HG02970 (cell line): Measurements from ENCODE around the gene DTD1.

Experiments
- ATAC-seq: cut with Tn5 transposase; IDR thresholded peaks from one replicate; pipeline ENCODE4 v1.9.1; 2021; ENCODE audit warnings: mild to moderate bottlenecking, moderate library complexity, moderate number of reproducible peaks; ENCODE audit not compliant: unreplicated experiment, low FRiP score

DTD1 gene

GRCh38 chr20:18698735-18699380 is 111.0 kb downstream of the DTD1 start:
- no peak for ATAC-seq

GRCh38 chr20:18701969-18702368 is 114.1 kb downstream of the DTD1 start:
- no peak for ATAC-seq

- no peak for ATAC-seq
Observed at GRCh38 chr20:18702736-18703135, 114.9 kb downstream of the DTD1 start.

DNA sequence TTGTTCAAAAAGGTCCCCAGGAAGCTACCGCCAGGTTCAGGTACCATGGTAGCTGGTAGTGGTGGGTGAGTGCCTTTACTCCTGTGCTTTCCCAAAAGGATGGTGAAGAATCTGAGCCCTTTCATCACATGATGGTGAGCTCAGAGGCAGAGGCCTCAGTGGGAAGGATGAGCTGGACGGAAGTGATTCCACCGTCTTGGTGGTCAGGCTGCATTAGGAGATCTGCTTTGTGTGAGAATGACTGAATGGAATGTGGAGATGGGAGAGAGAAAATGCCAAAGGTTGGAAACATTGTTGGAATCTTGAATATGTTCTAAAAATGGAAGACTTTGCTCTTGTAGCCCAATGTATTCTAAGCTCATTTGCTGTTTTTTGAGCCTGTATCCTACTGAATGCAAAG is 117.6 kb downstream of the DTD1 start:
- ATAC-seq: no peak

GRCh38 chr20:18705910-18706309 is 118.1 kb downstream of the DTD1 start:
- no peak for ATAC-seq

DNA sequence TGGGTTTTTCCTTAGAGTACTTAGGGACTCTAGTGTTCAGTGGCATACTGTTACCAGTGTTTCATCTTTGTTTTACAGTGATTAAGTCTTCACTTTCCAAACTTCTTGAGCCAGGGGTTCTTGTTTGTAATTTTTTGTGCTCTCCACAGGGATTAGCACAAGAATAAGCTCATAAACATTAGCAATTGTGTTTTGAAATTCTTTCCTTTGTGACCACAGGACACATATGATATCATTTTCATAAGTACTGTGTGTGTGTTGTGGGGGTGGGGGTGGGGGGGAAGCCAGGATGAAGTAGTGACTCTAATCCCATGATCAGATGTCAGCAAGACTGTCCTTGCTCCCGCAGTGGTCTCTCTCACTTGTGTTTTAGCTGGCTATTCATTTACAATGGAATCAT is 124.3 kb downstream of the DTD1 start:
- no peak for ATAC-seq

DNA sequence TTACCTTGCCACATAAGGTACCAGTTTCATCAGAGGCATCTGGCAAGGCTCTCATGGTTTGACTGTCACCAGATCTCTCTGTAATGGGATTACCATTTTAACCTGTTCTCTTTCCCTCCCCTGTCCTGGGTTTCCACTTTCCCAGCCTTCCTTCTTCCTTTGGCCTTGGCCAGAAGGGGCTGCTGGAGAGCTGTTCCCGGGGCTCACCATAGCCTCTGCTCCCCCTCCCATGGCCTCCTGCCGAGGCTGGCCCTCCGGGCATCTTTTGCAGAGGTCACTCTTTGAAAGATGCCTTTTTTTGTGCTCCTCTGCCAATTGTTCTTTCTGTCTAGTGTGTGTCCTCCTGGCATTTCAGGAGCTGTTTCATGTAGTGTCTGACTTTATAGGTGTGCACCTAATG is 125.0 kb downstream of the DTD1 start:
- ATAC-seq: no peak

DNA sequence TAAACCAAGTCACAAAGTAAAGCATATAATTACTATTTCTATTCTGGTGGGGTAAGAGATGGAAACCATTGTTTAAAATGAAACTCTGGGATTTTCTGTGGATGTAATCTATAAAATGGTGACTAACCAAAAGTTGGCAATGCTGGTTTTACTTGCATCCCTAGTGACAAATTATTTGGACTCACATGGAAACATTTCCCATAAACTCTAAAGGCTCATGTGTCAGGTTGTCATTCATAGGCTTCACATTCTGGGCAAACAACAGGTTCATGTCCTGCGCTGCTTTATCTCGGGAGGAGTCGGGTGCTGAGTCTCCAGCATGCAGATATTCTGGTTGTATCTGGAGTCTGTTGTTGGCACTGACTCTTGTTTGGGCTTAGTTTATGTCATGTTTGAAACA is 127.7 kb downstream of the DTD1 start:
- no peak for ATAC-seq

DNA sequence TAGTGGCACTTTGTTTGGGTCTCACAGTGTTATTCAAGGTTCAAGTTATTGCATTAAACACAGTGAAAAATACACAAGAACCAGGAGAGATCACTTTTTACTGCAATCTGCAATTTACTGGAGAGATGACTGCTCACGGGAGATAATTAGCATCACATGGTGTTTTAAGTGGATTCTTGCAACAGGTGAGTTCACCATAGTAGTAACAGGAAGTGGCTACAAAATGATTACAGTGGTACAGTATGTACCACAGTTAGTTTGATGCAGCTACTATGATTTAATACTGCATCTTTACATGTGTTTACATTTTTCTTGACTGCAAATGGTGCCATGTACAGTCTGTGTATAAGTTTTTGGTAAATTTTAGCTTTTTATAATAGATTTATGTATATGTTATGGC is 129.2 kb downstream of the DTD1 start:
- no peak for ATAC-seq

- ATAC-seq: no peak
Observed at GRCh38 chr20:18718129-18718528, 130.3 kb downstream of the DTD1 start.

- no peak for ATAC-seq
Observed at GRCh38 chr20:18719426-18719825, 131.6 kb downstream of the DTD1 start.

DNA sequence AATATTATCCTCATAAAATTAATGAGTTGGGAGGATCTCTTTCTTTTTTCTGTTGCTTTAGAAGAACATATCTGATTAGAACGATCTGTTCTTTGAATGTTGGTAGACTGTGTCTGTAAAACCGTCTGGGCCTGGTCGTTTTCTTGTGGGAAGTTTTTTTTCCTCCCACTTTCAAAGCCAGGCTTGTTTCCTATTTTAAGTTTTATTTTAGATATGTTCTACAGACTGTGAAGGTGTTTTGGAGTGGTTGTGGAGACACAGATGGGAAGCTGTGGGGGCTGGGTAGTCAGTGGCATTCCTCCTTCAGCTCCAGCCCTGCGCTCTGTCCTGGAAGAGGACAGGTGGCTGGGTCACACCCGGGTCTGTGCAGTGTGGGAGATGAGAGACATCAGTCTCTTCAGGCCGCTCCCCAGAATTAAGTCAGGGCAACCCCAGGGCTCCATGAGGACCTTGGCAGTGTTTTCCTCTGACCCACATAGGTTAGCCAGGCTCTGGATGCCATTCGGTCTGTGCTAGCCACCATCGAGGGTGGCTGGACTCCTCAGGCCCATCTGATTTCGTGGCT is 133.8 kb downstream of the DTD1 start:
- no peak for ATAC-seq

GRCh38 chr20:18722371-18722770 is 134.5 kb downstream of the DTD1 start:
- no peak for ATAC-seq

GRCh38 chr20:18724077-18724476 is 136.2 kb downstream of the DTD1 start:
- ATAC-seq: no peak

DNA sequence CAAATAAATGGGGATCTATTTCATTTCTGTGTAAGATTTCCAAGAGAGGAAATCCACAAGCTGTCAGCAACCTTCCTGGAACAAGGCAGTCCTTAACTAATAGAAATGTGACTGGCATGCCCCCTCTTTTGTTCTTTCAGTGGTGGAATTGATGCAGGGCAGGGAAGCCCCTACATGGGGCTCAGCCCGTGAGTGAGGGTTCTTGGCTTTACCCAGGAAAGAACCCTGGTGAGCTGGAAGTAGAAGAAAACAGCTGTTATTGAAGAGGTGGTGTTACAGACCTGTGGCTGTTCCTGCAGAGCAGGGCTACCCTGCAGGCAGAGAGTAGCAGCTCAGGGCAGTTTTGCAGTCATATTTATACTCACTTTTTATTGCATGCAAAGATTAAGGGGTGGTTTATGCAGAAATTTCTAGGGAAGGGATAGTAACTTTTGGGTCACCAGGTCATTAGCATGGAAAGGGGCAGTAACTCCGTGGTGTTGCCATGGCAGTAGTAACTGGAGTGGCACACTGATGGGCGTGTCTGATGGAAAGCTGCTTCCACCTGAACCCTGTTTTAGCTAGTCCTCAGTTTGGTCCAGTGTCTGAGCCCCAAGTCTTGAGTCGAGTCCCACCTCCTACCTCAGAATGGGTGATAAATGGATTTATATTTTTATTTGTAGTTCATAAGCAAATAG is 137.1 kb downstream of the DTD1 start:
- ATAC-seq: no peak

GRCh38 chr20:18727032-18727508 is 139.2 kb downstream of the DTD1 start:
- ATAC-seq: no peak

DNA sequence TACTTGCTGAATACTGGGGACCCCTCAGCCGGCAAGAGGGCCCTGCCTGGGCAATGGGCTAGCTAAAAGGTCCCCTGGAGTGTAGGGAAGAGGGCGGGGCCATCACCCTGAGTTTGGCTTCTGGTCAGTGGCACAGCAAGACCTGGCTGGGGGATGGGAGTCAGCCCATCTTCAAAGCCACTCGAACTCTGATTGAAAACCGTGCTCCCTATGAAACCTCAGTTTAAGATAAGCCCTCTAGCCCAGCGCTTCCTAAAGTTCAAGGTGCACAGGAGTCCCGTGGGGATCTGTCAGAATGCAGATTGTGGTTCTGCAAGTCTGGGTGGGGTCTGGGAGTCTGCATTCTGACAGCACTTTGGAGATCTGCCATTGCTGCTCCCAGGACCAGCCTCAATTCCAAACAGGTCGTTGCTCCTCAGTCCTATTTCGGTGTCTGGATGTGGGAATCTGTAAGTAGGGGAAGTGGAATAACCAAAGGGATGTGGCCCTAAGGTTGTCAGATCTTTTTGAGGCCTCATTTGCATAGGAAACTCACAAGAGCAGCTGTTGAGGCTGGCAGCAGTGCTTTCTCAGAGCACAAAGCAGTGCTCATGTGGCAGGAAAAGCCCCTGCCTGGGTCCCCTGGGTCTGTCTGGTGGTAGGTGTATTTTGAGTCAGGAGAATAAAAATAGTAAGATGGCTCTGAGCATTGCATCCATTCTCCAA is 140.5 kb downstream of the DTD1 start:
- peak; percentile 89 for ATAC-seq

DNA sequence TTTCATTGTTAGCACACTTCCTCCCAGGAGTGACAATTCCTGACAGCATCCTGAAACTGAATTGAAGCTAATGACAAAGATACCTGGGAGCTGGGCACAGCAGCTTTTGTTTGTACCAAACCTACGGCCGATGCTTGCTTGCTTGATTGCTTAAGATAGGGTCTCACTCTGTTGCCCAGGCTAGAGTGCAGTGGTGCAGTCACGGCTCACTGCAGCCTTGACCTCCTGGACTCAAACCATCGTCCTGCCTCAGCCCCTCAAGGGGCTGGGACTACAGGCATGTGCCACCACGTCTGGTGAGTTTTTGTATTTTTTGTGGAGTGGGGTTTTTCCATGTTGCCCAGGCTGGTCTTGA is 141.0 kb downstream of the DTD1 start:
- peak; percentile 21 for ATAC-seq

GRCh38 chr20:18729231-18729825 is 141.5 kb downstream of the DTD1 start:
- ATAC-seq: no peak

DNA sequence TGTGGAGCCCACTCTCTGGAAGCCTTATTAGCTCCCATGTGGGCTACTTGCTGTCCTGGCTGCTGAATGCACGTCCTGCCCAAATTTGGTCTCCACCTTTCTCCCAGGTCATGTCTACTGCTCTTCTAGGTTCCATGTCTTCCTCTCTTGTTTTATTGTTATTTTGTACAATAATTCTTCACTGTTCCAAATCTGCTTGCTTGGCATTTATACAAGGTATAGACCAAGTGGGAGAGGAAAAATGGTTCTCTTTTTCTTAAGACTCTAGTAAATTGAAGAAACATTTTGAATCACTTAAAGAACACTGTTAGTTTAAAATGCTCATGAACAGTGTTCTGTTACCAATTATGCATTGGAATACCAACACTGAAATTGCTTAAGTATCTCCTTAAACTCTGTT is 144.1 kb downstream of the DTD1 start:
- ATAC-seq: no peak
